T-helper 1 cell treated with Interleukin-12 subunit alpha and Interleukin-12 subunit beta and Interleukin-4 antibody, amounts not matched to agents 30 μg/mL and 1 μg/mL, for 36 hours (primary cell): ENCODE measurements around the gene GDF7.

Experiments
- H3K27ac Mint-ChIP-seq: one replicate; pipeline ENCODE4 v1.8.0; 2021; ENCODE audit warnings: mild to moderate bottlenecking, mixed read lengths
- H3K27me3 Mint-ChIP-seq: one replicate; pipeline ENCODE4 v1.8.0; 2021; ENCODE audit warnings: low read depth, mixed read lengths
- H3K36me3 Mint-ChIP-seq: one replicate; pipeline ENCODE4 v1.8.0; 2021; ENCODE audit warnings: low read depth, mixed read lengths
- H3K4me1 Mint-ChIP-seq: one replicate; pipeline ENCODE4 v1.8.0; 2021; ENCODE audit warnings: low read depth, mixed read lengths
- H3K4me3 Mint-ChIP-seq: one replicate; pipeline ENCODE4 v1.8.0; 2021; ENCODE audit warnings: mild to moderate bottlenecking, moderate library complexity, mixed read lengths
- H3K9me3 Mint-ChIP-seq: one replicate; pipeline ENCODE4 v1.8.0; 2021; ENCODE audit warnings: mixed read lengths

Gene GDF7

DNA sequence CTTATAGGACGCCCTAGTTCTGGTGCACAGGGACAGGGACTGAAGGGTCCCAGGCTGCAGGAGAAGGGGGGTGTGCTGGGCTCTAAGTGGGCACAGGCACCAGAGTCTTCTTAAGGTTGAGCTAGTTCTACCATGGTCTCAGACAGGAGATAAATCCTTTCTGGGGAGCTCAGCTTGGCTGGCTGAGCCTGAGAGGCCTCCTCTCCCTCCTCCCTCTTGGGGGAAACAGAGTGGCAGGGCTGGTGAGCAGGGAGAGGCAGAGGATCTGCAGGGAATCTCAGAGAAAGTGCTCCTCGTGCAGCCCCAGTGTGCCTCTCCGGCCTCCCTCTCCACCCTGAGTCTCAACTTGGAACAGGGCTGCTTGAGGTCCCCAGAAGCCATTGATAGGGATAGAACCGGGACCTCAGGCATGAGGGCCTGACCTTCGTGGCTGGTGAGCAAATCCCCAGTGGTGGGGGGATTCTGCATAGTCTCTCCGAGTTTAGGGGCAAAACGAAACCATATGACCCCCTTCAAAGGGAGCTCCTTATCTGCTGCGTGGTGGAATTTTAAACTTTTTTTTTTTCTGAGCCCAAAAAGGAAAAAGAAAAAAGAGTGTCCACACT is 2.0 kb downstream of the GDF7 start:
- Mint-ChIP-seq H3K4me3 (no peak overlapping the region), H3K27me3 (peaks cover 70% of the 10 kb centered on the region), H3K9me3 (no peaks in the 10 kb centered on the region), H3K4me1 (peaks cover 3% of the 10 kb centered on the region), H3K36me3 (no peaks in the 10 kb centered on the region), H3K27ac (no peak overlapping the region)

GRCh38 chr2:20669562-20670314 is 2.8 kb downstream of the GDF7 start:
- no peaks in the 10 kb centered on the region for H3K9me3 Mint-ChIP-seq
- no peaks in the 10 kb centered on the region for H3K36me3 Mint-ChIP-seq
- no peak overlapping the region for H3K4me3 Mint-ChIP-seq
- peaks cover 63% of the 10 kb centered on the region for H3K27me3 Mint-ChIP-seq
- H3K4me1 Mint-ChIP-seq = peaks cover 3% of the 10 kb centered on the region
- no peak overlapping the region for H3K27ac Mint-ChIP-seq

- Mint-ChIP-seq H3K27ac (no peak overlapping the region), H3K4me3 (no peak overlapping the region), H3K9me3 (no peaks in the 10 kb centered on the region), H3K27me3 (peaks cover 55% of the 10 kb centered on the region), H3K4me1 (peaks cover 3% of the 10 kb centered on the region), H3K36me3 (no peaks in the 10 kb centered on the region)
Observed at GRCh38 chr2:20670315-20671035, 3.5 kb downstream of the GDF7 start.

GRCh38 chr2:20671036-20671735 is 4.2 kb downstream of the GDF7 start:
- Mint-ChIP-seq H3K4me3 (no peak overlapping the region), H3K27me3 (peaks cover 48% of the 10 kb centered on the region), H3K9me3 (no peaks in the 10 kb centered on the region), H3K4me1 (peaks cover 2% of the 10 kb centered on the region), H3K27ac (no peak overlapping the region), H3K36me3 (no peaks in the 10 kb centered on the region)

GRCh38 chr2:20671736-20672080 is 4.8 kb downstream of the GDF7 start:
- no peak overlapping the region for H3K4me3 Mint-ChIP-seq
- H3K27me3 Mint-ChIP-seq = peaks cover 45% of the 10 kb centered on the region
- no peaks in the 10 kb centered on the region for H3K4me1 Mint-ChIP-seq
- no peaks in the 10 kb centered on the region for H3K36me3 Mint-ChIP-seq
- no peaks in the 10 kb centered on the region for H3K9me3 Mint-ChIP-seq
- H3K27ac Mint-ChIP-seq = no peak overlapping the region

DNA sequence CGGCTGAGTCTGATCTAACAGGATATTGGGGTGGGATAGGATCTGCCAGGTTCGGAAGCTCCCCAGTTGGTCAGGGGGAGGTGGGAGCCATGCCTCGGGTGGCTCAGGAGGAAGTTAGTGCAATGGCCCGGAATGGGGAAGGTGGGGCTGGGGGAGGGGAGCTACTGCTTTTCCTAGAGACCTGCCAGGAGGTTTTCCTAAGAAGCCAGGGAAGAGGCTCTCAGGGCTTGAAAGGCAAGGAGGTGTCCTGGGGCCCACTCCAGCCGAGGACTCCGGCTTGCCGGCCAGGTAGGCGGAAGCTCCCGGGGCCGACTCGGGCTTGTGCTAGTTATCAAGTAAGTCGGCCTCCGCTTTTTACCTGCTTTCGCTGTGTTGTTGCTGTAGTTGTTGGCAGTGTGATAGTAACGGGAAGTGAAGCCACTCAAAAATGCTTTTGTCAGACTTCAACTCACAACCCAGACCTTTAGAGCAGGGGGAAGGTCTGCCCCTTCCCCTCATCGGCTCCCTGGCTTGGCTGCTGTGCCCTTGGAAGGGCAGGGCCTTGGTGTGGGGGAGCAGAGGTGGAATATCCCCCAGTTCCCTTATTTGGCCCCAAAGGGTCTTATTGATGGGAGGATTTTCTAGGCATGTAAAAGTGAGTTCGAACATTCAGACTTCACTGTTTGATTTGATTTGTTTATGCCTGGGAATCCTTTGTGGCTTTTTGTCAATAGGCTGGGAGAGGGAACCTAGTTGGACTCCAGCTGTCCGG is 5.4 kb downstream of the GDF7 start:
- no peak overlapping the region for H3K27ac Mint-ChIP-seq
- H3K4me1 Mint-ChIP-seq = no peaks in the 10 kb centered on the region
- H3K27me3 Mint-ChIP-seq = peaks cover 45% of the 10 kb centered on the region
- no peak overlapping the region for H3K4me3 Mint-ChIP-seq
- H3K9me3 Mint-ChIP-seq = no peaks in the 10 kb centered on the region
- H3K36me3 Mint-ChIP-seq = no peaks in the 10 kb centered on the region

DNA sequence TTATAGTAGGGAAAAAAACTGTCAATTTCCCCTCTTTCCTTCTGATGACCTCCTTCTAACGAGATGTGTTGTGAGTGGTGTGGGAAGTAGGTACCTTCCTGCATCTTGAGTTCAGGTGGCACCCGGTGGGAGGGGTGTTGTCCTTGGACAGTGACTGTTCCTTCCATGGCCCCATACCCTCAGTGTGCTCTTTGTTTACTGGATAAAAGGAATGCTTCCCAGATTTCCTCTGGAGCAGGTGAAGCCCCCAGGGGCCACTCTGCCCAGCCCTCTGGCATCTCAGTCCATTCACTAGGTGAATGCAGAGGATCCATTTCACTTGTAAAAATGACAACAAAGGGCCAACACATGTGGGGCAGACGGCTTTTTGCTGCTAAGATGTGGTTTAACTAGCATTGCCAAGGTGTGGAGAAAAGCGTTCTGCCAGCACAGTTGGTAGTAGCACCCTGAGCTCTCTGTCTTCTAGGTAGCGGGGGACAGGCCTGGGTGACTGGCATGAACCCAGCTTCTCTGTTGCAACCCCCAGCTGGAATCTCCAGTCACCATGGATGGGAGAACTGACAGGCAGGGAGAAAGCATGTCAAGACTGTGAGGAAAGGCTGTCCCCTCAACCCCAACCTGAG is 6.9 kb downstream of the GDF7 start:
- H3K36me3 Mint-ChIP-seq = no peaks in the 10 kb centered on the region
- H3K9me3 Mint-ChIP-seq = no peaks in the 10 kb centered on the region
- H3K4me1 Mint-ChIP-seq = no peaks in the 10 kb centered on the region
- no peak overlapping the region for H3K27ac Mint-ChIP-seq
- no peak overlapping the region for H3K4me3 Mint-ChIP-seq
- peaks cover 32% of the 10 kb centered on the region for H3K27me3 Mint-ChIP-seq

DNA sequence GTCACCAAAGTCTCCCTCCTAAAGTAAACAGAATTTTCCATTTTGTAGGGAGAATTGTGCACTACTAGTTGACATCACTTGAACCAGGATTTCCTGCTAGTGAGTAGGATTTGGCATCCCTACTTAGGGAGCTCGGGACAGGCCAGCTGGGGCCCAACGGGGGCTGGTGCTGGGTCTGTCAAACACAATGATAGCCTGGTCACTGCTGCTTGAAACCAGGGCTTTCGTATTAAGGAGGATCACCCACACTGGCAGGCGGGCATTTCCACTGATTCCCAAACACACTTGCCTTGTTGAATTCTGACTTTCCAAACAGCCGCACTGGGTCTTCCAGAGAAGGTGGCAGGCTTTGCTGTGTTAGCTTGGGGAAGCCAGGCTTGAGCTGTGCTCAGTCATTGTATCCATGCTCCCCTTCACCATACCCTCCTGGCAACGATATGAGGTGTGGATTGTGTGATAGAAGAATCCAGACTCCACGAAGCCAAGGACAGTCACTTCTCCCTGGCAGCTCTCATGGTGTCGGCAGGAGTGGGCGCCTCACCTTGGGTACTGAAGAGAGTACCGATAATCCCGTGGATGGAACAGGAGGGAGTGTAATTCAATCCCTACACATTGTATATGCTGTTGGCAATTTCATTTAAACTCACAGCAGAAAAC is 7.5 kb downstream of the GDF7 start:
- Mint-ChIP-seq H3K4me1 (no peaks in the 10 kb centered on the region), H3K9me3 (no peaks in the 10 kb centered on the region), H3K27me3 (peaks cover 25% of the 10 kb centered on the region), H3K36me3 (no peaks in the 10 kb centered on the region), H3K27ac (no peak overlapping the region), H3K4me3 (no peak overlapping the region)

GRCh38 chr2:20674974-20675679 is 8.2 kb downstream of the GDF7 start:
- H3K27ac Mint-ChIP-seq = no peak overlapping the region
- H3K27me3 Mint-ChIP-seq = peaks cover 18% of the 10 kb centered on the region
- H3K9me3 Mint-ChIP-seq = no peaks in the 10 kb centered on the region
- H3K36me3 Mint-ChIP-seq = no peaks in the 10 kb centered on the region
- H3K4me1 Mint-ChIP-seq = no peaks in the 10 kb centered on the region
- no peak overlapping the region for H3K4me3 Mint-ChIP-seq

- H3K9me3 Mint-ChIP-seq = no peaks in the 10 kb centered on the region
- peaks cover 17% of the 10 kb centered on the region for H3K27me3 Mint-ChIP-seq
- H3K4me3 Mint-ChIP-seq = no peak overlapping the region
- H3K27ac Mint-ChIP-seq = no peak overlapping the region
- no peaks in the 10 kb centered on the region for H3K36me3 Mint-ChIP-seq
- no peaks in the 10 kb centered on the region for H3K4me1 Mint-ChIP-seq
Observed at GRCh38 chr2:20675701-20676352, 8.9 kb downstream of the GDF7 start.

- Mint-ChIP-seq H3K27ac (no peak overlapping the region), H3K9me3 (no peaks in the 10 kb centered on the region), H3K27me3 (peaks cover 13% of the 10 kb centered on the region), H3K4me1 (no peaks in the 10 kb centered on the region), H3K4me3 (no peak overlapping the region), H3K36me3 (no peaks in the 10 kb centered on the region)
Observed at GRCh38 chr2:20676353-20677215, 9.6 kb downstream of the GDF7 start.
